Inferior parietal cortex (tissue), 1 donor: ENCODE measurements around the gene RHEX.
A peak's percentile ranks its signal among the peaks of the same experiment; 100 is the strongest.
"Not testable (repeated sequence)": the region's sequence is repeated elsewhere in the genome, so short reads cannot be mapped to it uniquely, and the experiment has no call there.

Experiments used
- DNase-seq: peaks from one replicate; pipeline ENCODE4 v3.0.0-alpha.2; 2016; ENCODE audit errors: extremely low spot score

The RHEX gene

DNA sequence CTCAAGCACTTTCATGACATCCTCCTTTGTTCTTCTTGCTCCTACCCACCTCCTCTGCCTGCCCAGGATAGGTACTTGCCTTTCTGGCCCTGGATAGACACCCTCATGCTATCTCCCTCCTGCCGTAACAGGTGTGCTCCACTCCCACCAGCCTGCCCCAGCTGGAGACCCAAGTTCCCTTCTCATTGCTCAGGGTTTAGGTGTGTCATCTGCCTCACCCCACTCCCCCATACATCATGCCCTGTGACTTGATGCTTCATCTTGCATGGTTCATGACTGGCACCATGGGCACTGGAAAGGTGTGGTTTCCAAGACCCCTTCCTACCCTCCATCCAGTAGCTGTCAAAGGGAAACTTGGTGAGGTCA lies 5.9 kb downstream of the RHEX start:
- no peak for DNase-seq

DNA sequence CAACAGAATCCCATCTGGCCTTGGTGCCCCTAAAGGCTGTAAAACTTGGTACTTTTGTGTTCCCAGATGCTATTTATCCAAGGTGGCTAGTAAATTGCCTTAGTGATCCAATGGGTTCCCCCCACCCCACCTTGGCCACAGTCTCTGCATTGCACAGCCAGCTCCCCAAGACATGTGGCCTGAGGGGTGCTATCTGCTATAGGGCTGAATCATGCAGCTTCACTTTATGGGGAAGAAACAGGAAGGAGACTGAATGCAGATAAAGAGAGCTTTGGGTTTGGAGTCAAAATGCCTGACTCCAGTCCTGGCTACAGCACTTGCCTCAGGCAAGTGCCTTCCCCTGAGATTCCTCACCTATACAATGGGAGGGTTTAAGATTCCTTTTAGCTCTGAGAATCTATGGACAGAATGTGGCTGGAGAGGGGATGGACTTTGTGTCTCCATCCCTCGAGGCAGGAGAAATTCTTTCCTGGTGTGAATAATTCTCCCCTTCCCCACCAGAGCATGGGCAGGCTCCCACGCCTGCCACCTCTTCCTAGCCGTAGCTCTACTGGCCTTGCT lies 6.5 kb downstream of the RHEX start:
- DNase-seq = no peak

DNA sequence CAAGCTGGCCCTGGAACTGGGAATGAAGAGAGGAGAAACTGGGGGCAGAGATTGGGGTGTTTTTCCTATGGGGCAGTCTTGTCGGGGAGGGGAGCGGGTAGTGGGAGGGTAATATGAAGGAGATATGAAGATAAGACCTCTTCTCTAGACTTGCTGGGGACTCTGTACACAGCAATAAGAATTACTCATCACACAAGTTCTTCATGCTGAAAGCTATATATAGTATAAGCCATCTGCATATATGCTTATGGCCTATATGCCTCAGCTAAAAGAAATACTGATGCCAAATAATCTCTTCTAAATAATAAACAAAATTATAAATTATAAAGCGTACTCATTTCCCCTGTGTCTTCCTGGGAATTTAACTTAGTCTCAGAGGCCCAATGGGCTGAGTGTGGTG lies 7.9 kb downstream of the RHEX start:
- DNase-seq = no peak

DNA sequence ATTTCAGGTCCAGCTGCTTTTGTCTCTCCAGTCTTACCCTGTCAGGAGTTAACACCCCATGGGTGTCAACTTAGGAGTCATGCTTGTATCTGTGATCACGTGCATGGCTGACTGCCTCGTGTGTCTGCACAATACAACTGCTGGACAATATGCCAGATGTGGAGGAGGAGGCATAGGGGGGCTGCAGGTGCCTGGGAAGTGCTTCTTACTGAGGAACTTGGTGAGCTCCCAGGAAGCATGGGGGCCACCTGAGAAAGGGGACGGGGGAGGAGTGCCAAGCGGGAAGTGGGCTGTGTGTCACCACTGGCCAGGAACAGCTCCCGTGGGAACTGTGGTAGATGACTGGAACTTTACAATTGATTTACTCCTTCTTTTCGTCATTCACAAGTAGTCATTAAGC lies 9.5 kb downstream of the RHEX start:
- no peak for DNase-seq

DNA sequence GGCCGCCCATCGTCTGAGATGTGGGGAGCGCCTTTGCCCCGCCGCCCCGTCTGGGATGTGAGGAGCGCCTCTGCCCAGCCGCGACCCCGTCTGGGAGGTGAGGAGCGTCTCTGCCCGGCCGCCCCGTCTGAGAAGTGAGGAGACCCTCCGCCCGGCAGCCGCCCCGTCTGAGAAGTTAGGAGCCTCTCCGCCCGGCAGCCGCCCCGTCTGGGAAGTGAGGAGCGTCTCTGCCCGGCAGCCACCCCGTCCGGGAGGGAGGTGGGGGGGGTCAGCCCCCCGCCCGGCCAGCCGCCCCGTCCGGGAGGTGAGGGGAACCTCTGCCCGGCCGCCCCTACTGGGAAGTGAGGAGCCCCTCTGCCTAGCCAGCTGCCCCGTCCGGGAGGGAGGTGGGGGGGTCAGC lies 11.0 kb downstream of the RHEX start:
- DNase-seq = not testable (repeated sequence)

DNA sequence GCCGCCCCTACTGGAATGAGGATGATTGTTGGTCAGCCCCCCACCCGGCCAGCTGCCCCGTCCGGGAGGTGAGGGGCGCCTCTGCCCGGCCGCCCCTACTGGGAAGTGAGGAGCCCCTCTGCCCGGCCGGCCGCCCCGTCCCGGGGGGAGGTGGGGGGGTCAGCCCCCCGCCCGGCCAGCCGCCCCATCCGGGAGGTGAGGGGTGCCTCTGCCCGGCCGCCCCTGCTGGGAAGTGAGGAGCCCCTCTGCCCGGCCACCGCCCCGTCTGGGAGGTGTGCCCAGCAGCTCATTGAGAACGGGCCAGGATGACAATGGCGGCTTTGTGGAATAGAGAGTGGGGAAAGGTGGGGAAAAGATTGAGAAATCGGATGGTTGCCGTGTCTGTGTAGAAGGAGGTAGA lies 11.5 kb downstream of the RHEX start:
- not testable (repeated sequence) for DNase-seq

DNA sequence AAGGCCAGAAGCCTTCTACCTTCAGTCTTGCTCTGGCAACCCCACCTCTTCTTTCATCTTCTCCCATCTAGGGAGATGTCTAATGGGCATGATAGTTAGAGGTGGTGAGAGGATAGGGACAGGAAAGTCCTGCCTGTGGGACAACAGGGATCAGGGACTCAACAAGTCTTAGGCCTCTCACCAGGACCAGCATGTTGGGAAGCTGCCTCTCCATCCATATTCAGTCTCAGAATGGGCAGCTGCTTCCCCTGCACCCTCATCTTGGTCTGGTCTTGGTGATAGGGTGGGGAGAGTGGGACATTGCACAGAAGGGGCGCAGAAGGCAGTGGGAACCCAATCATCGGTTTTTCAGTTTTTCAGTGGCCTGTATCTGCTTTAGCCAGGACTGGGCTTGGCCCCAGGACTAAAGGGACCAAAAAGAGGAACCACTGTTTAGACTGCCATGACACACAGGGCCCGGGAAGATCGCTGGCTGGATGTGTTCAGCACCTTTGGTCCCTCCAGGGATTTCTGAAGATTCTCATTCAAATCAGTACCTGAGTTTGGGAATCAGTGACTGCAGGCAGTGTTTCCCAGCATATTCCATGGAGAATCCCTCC lies 12.7 kb downstream of the RHEX start:
- no peak for DNase-seq

DNA sequence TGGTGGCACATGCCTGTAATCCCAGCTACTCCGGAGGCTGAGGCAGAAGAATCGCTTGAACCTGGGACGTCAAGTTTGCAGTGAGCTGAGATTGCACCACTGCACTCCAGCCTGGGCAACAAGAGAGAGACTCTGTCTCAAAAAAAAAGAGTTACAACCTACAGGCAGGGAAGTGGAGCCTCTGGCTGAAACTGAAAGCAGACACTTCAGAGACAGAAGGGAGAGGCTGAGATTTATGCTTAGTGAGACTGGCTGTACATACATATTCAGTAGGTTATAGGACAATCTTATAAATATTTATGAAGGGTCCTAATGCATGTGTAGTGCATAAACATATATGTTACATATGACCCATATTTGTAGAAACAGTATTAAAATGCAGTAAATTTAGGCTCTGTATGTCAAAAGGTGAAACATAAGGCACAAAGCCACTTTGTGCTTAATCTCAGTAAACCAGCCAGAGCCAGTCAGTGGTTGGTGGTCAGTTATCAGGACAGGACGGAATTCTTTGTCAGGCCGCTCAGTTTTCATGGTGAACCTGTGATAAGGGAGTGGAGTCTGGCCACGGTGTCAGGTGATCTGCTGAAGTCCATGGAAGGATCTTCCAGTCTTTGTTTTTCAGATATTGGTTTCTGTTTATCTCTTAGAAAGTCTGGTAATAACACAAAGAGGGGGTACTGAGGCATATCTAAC lies 13.7 kb downstream of the RHEX start:
- DNase-seq = no peak

DNA sequence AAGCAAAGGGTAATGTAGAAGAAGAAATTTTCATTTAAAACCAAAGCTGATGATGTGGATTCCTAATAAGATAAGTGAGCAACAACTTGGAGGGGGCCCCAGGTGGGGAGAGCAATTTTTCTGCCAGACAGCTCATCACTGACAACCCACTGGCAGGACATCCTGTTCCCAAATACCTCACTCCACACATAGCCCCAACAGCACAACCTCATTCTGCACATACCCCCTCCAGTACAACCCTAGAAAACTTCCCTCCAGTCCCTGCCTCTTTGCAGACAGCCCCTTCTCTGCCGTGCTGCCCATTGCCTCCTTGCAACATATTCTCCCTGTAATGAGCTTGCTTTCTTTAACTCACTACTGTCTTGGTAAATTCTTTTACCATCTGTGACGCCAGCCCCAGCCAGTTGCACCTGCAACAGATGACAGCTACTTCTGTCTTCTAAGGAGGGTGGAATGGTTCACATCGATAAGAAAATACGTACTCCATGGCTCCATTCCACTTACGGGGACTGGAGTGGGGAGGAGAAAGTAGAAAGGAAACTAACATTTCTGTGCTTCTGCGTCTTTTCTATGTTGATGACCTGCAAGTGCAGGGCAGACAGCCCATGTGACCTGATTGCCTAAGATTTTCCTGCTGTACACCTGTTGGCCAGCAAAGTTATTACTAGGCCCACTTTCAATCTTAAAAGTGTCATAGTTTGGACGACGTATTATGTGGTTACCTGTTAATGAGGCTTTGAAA lies 14.7 kb downstream of the RHEX start:
- no peak for DNase-seq

DNA sequence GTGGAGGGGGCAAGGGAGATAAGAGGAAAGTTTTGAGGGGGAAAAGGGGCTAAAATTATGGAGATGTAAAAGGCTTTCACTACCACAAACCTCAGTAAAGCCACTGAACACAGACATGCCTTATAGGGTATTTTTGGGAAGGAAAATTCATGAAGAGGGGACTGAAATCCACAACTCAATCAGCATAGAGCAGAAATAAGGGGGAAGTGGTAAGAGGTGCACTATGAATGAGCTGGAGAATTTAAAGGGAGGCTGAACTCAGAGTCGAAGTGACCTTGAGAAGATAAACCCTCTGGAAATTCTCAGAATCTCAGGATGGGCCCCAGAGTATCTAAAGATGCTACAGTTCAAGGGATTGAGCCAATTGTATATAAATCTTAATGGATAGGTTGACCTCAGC lies 15.3 kb downstream of the RHEX start:
- DNase-seq = no peak

DNA sequence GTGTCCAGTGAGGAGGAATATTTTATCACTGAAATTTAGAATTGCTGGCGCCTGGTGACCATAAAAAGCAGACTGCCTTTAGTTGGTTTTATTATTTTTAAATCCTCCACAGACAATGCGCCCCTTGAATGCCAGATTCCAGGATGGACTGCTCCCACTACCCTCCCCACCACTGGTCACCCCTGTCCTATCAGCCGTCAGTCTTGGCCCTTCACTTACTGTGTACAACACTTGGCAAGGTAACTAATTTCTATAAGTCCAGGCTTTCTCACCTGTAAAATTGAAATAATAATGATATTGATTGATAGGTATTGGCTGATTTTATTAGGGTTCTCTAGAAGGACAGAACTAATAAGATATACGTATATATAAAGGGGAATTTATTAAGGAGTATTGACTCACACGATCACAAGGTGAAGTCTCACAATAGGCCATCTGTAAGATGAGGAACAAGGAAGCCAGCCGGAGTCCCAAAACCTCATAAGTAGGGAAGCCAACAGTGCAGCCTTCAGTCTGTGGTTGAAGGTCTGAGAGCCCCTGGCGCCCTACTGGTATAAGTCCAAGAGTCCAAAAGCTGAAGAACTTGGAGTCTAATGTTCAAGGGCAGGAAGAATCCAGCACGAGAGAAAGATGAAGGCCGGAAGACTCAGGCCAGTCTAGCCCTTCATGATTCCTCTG lies 17.8 kb downstream of the RHEX start:
- DNase-seq = no peak

DNA sequence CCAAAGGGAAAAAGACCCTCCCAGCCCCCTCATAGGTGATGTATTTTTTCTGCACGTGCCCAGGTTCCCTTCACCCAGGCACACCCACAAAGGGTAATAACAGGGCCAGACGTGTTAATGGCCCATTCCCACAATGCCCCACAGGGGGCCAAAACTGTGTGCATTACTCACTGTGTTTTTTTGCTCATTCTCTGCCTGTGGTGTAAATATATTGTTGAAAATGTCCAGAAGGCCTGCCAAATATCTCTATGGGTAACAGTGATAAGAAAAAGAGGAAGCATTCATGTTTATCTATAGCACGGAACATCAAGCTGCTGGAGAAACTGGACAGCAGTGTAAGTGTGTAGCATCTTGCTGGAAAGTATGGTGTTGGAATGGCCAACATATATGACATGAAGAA lies 21.9 kb downstream of the RHEX start:
- DNase-seq = peak; percentile 29

DNA sequence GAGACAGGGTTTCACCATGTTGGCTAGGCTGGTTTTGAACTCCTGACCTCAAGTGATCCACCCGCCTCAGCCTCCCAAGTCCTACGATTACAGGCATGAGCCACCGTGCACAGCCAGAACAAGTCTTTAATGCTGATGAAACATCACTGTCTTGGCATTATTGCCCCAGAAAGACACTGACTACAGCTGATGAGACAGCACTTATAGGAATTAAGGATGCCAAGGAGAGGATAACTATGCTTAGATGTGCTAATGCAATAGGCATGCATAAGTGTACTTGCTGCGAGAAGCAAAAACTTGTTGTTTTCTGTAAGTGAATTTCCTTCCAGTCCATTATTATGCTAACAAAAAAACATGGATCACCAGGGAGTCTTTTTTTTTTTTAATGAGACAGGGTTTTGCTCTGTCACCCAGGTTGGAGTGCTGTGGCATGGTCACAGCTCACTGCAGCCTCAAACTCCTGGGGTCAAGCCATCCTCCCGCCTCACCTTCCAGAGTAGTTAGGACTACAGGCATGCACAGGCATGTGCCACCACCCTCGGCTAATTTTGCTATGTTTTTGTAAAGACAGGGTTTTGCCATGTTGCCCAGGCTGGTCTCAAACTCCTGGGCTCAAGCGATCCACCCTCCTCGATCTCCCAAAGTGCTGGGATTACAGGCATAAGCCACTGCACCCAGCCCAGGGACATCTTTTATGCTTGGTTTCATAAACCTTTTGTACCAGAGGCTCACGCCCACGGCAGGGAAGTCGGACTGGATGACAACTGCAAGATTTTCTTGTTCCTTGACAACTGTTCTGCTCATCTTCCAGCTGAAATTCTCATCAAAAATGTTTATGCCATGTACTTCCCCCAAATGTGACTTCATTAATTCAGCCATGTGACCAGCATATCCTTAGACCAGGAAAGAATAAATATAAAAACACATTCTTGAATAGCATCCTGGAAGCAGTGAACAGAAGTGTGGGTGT lies 23.1 kb downstream of the RHEX start:
- peak; percentile 25 for DNase-seq

DNA sequence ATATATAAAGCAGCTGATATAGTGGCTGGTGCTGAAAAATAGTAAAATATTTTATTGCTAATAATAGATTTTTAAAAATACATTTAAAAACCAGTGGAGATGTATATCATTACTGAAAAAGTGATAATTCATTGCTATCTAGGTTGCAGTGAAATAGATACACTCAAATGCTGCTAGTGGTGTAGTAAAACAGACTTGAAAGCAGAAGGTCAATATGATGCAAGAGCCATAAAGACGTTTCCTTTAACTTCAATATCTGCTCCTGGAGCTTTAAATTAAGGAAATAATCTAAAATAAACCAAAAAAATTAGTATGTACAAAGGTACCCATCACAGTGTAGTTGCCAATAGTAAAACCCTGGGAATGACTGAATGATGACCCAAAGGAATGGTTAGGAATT lies 26.2 kb downstream of the RHEX start:
- DNase-seq = no peak

DNA sequence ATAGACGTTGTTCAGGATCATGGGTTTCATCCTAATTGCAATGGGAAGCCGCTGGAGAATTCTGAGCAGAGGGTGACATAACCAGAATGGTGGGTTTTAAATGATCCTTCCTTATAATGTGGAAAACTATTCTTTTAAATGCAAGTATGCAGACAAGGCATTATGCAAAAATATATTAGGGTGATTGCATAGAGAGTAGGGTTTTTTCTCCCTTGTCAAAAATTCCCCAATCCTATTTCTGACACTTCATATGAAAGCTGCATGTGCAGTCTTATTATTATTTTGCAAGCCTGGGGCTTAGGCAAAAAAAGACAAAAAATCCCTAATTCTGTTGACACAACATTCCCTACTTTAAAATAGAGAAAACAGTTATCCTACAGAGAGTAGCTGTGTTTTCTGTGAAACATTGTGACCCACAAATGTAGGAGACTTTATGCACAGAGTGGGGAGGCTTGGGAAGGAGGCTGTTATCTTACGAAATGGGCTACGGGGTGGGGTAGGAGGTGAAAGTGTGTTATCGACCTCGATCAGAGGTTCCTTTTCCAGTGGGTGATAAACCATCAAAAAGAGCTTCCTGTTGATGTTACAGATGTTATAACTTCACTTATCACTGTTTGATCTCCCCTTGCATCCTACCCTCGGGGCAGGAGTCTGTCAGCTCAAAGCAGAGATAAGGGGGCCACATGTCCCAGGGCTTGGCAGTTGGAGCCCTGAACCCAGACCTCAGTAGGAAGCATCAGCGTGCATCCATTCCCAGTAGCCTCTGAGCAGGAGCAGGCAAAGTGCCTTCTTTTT lies 27.2 kb downstream of the RHEX start:
- no peak for DNase-seq

DNA sequence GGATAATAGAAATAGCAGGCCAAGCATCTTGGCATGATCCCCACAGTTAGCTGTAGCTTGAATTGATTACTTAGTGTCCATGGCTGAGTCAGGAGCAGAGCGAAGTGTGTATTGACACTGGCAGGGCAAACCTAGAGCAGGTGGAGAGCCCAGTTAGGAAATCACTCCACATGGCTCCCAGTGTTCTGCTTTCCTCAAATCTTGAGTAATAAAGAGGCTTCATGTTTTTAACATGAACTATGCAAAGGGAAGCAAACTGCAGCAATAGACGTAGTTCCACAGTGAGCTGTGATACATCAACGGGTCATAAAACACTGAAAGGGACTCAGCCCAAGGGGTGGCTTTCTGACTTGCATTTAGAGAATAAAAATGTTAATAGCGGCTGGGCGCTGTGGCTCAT lies 28.9 kb downstream of the RHEX start:
- DNase-seq = no peak

DNA sequence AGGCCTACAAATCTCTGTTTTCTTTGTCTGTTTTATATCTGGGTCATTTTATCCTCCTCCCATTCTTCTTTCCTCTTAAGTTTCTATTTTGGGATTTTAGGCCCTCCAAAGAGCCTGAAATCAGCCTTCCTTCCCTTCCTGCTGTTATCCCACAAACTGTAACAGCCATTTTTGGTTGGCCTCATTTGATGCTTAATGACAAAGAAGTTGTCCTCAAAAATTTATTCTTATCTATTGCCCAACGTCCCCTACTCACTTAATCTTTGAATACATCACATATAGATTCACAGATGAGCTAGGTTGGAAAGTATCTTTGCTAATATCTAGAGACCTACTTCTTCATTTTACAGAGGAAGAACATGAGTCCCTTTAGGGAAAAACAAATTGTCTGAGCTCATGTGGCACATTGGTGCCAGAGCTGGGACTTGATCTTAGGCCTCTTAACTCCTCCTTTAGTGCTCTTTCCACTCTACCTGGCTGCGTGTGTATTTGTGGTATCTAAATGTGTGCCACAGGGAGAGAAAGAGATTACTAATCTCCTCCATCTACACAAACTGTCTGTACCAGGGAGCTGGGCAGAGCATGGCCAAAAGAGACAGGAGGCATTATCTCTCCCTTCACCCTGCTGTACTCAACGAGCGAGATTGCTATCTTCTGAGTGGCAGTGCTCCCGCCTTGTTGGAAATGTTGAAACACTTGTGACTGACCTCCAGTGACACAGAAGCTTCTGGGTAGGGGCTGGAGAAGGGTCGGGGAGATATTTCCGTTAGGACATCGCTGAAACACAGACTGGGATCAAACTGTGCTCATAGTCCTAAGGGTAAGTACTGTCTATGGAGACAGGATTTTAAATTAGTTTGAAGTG lies 30.1 kb downstream of the RHEX start:
- DNase-seq = no peak

DNA sequence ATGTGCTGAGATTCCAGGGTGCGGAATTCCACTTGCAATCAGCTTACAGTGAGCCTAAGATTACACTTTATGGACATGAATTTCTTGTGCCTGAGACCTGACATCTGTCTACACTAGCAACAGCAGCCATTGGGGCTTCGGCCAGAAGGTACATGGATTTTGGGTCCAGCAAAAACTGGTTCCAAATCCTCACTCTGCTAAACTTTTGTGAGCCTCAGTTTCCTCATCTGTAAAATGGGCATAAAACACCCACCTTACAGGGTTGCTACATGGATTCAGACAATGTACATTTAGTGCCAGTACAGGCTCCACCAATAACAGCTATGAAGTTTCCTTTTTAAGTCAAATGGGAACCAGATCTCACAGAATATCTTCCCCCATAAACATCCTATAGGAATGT lies 30.8 kb downstream of the RHEX start:
- DNase-seq = no peak

DNA sequence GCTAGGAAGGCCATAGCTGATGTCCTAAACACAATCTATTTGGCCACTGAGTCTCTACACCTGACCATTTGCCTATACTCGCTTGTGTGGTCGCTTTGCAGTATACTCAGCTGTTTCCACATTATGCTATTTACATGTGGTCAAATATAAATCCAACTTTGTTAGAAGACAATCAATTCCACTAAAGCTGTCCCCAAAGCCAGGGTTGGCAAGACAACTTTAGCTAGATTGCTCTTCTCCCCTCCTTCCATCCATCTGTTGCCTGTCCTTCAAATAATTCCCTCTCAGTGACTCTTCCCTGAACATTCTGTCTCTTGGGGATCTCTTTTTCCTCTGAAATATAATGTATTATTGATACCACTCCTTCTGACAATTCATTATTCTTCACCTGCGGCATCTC lies 34.1 kb downstream of the RHEX start:
- no peak for DNase-seq
